Cardiac muscle cell (in vitro differentiated cells and primary cell): Measurements from ENCODE around the gene GSTA4. TPM values are rescaled to one million over a fixed set of nuclear protein-coding genes. Genes with fewer than 3 reads are reported as not detected.

Experiments used
- DNase-seq, 2 donors: peaks; one replicate each; pipeline versions ENCODE4 v3.0.0 to v3.0.0-alpha.2; 2010 to 2017; ENCODE audit warnings: low read depth in 1 of 2, low spot score in 1 of 2
- H3K27ac ChIP-seq: fragments of 200-600 bp; sonication (generic); 2 replicates; pipeline ENCODE4 v1.5.1; 2016
- H3K27me3 ChIP-seq: fragments of 200-600 bp; sonication (generic); 2 replicates; pipeline ENCODE4 v1.6.0; 2016; ENCODE audit warnings: control low read depth
- H3K36me3 ChIP-seq: fragments of 200-600 bp; sonication (generic); 2 replicates; pipeline ENCODE4 v1.5.1; 2016; ENCODE audit warnings: control low read depth
- H3K4me1 ChIP-seq: fragments of 200-600 bp; sonication (generic); 2 replicates; pipeline ENCODE4 v1.8.1; 2017; ENCODE audit warnings: low read depth, mild to moderate bottlenecking, mixed run types
- H3K4me3 ChIP-seq: fragments of 200-600 bp; sonication (generic); 2 replicates; pipeline ENCODE4 v1.5.1; 2016; ENCODE audit warnings: mild to moderate bottlenecking
- H3K9me3 ChIP-seq: fragments of 200-600 bp; sonication (generic); 2 replicates; pipeline ENCODE4 v1.5.1; 2017; ENCODE audit warnings: low read depth, mild to moderate bottlenecking, control low read depth
- CTCF ChIP-seq: IDR thresholded peaks from 2 replicates; pipeline ENCODE4 v1.5.1; 2012; ENCODE audit warnings: low read depth, mild to moderate bottlenecking, low read length
- polyA plus RNA-seq: library from polyadenylated mRNA; unstranded; fragments of >200 nt; fragmentation: Nextera tagmentation; extraction: Ambion mirVana; gene quantifications from 2 replicates; pipeline ENCODE4 v1.2.1, GENCODE V29; 2016
- total RNA-seq: library from RNA; depleted of rRNA; stranded (reverse); fragments of >200 nt; gene quantifications from 2 replicates; pipeline ENCODE4 v1.2.3, GENCODE V29; 2016

The GSTA4 gene
- total and polyA plus RNA-seq, 2 experiments from 2014 or later = 64.5 to 91.1 TPM

- no peaks in the 10 kb centered on the region for H3K27me3 ChIP-seq
- H3K4me3 ChIP-seq = no peak overlapping the region
- H3K9me3 ChIP-seq = no peaks in the 10 kb centered on the region
- H3K36me3 ChIP-seq = no peaks in the 10 kb centered on the region
- H3K27ac ChIP-seq = no peak overlapping the region
- no peaks in the 10 kb centered on the region for H3K4me1 ChIP-seq
- no peak for TF ChIP-seq CTCF
- DNase-seq = peak in 1 of 2 donors; percentile 21
Observed at GRCh38 chr6:52975580-52975979, 19.5 kb downstream of the GSTA4 start.

GRCh38 chr6:52972989-52973388 is 22.1 kb downstream of the GSTA4 start:
- DNase-seq = no peak
- Histone ChIP-seq H3K27ac (no peak overlapping the region), H3K4me1 (no peaks in the 10 kb centered on the region), H3K9me3 (no peaks in the 10 kb centered on the region), H3K27me3 (no peaks in the 10 kb centered on the region), H3K4me3 (no peak overlapping the region), H3K36me3 (no peaks in the 10 kb centered on the region)
- TF ChIP-seq CTCF = no peak

- Histone ChIP-seq H3K9me3 (no peaks in the 10 kb centered on the region), H3K27me3 (no peaks in the 10 kb centered on the region), H3K36me3 (no peaks in the 10 kb centered on the region), H3K4me1 (no peaks in the 10 kb centered on the region), H3K4me3 (no peak overlapping the region), H3K27ac (no peak overlapping the region)
- TF ChIP-seq CTCF = no peak
- DNase-seq = no peak
Observed at GRCh38 chr6:52969359-52969758, 25.7 kb downstream of the GSTA4 start.

- H3K9me3 ChIP-seq = no peaks in the 10 kb centered on the region
- no peak overlapping the region for H3K4me3 ChIP-seq
- H3K4me1 ChIP-seq = no peaks in the 10 kb centered on the region
- TF ChIP-seq CTCF = no peak
- no peaks in the 10 kb centered on the region for H3K27me3 ChIP-seq
- DNase-seq = no peak
- H3K36me3 ChIP-seq = no peaks in the 10 kb centered on the region
- H3K27ac ChIP-seq = no peak overlapping the region
Observed at GRCh38 chr6:52966101-52966500, 29.0 kb downstream of the GSTA4 start.

- no peaks in the 10 kb centered on the region for H3K9me3 ChIP-seq
- H3K27ac ChIP-seq = no peak overlapping the region
- no peaks in the 10 kb centered on the region for H3K27me3 ChIP-seq
Observed at GRCh38 chr6:52965380-52965779, 29.7 kb downstream of the GSTA4 start.

More at GRCh38 chr6:52965380-52965779, 29.7 kb downstream of the GSTA4 start:
- DNase-seq = no peak
- H3K4me3 ChIP-seq = no peak overlapping the region
- no peaks in the 10 kb centered on the region for H3K36me3 ChIP-seq
- H3K4me1 ChIP-seq = no peaks in the 10 kb centered on the region
- no peak for TF ChIP-seq CTCF
